Gastrocnemius medialis (tissue), 4 donors: Measurements from ENCODE around the gene IL1R1.

Experiments used
- CTCF ChIP-seq, 5 experiments: fragments of 450-650 bp in 3 of 5; fragments of 200-600 bp in 2 of 5; sonication (generic) in 2 of 5; IDR thresholded peaks in 4 of 5; conservative IDR thresholded peaks in 1 of 5; 1 replicate in 4 of 5; 2 replicates in 1 of 5; pipeline ENCODE4 v1.5.1; 2016 to 2019; ENCODE audit warnings: antibody characterized with exemption in 5 of 5, mild to moderate bottlenecking in 3 of 5, moderate library complexity in 3 of 5
- POLR2A ChIP-seq, 2 donors: fragments of 450-650 bp; IDR thresholded peaks; one replicate each; pipeline ENCODE4 v1.6.1; 2017; ENCODE audit warnings: antibody characterized with exemption in 2 of 2, mild to moderate bottlenecking in 2 of 2, moderate library complexity in 2 of 2

DNA sequence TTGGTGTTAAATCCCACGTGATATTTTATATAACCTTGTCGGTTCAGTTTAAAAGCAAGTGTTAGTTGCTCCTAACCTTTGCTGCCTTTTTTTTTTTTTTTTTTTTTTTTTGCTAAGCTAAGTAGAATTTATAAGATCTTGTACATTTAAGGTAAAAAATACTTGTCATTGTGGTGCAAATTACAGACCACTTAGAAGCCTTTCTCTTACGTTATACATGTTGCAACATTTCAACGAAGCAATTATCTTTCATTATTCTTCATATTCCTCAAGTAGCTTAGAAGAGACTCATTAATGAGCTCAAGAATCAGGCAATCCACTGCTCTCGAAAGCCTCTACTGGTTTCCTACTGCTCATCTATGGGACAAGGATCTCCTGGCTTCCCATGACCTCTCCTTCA lies 29.4 kb downstream of the IL1R1 start:
- no peak for TF ChIP-seq CTCF (IDR thresholded peaks at IDR 0.05 in 4 of 5, conservative IDR thresholded peaks at IDR 0.05 in 1 of 5)
- TF ChIP-seq POLR2A (IDR thresholded peaks at IDR 0.05), result no peak
